ENCODE measurements around the gene SULT1A1. TPM values are rescaled to one million over a fixed set of nuclear protein-coding genes. Genes with fewer than 3 reads are reported as not detected.
"Not testable (repeated sequence)": the region's sequence is repeated elsewhere in the genome, so short reads cannot be mapped to it uniquely, and the experiment has no call there.

SULT1A1 gene
- polyA plus RNA-seq, 3 donors: 96.3 to 362 (median 320) TPM

- H4K20me1 ChIP-seq (ENCODE audit: insufficient read depth, low read length); H3K9me3 Mint-ChIP-seq; H3K27me3 Mint-ChIP-seq (ENCODE audit: low read depth in 3 of 3); H3K79me2 ChIP-seq (ENCODE audit: insufficient read depth, low read length); H3K4me2 ChIP-seq (replicated peaks; ENCODE audit: extremely low read depth, low read length, poor library complexity, severe bottlenecking); DNase-seq; H3K4me1 Mint-ChIP-seq; intact Hi-C loops (cut with micrococcal nuclease); H3K27me3 ChIP-seq (ENCODE audit: control insufficient read depth in 2 of 2, insufficient read depth in 2 of 2, low read length in 2 of 2); H3K4me3 ChIP-seq (replicated peaks in 1 of 3; ENCODE audit: low read depth in 2 of 3, low read length in 3 of 3); H3K4me1 ChIP-seq (ENCODE audit: control insufficient read depth in 1 of 2, insufficient read depth in 2 of 2, low read length in 2 of 2); H3K27ac ChIP-seq (ENCODE audit: low read depth in 1 of 2, low read length in 2 of 2); H3K4me3 Mint-ChIP-seq; H3K9ac ChIP-seq (ENCODE audit: insufficient read depth, low read length, poor library complexity, severe bottlenecking); H3K27ac Mint-ChIP-seq; H3K36me3 ChIP-seq (replicated peaks in 1 of 2; ENCODE audit: control insufficient read depth in 1 of 2, insufficient read depth in 2 of 2, low read length in 2 of 2); H2AFZ ChIP-seq (ENCODE audit: insufficient read depth, low read depth, low read length, poor library complexity, severe bottlenecking); H3K9me3 ChIP-seq (replicated peaks in 1 of 2; ENCODE audit: control insufficient read depth in 1 of 2, insufficient read depth in 1 of 2, low read length in 2 of 2); H3K36me3 Mint-ChIP-seq: not testable (repeated sequence)
- WGBS (ENCODE audit: insufficient coverage): no CpG with 5 or more reads among the region's 1 CpG
These were observed 27.9 kb upstream of the SULT1A1 start, which contains the start of gene NPIPB8 for GRCh38 chr16:28637765-28638164. TSS of gene NPIPB8 (plus strand) at chr16:28638065. CDS start at chr16:28638361, 296 bp downstream.

GRCh38 chr16:28636093-28636823 lies 26.4 kb upstream of the SULT1A1 start:
- H3K9ac ChIP-seq (ENCODE audit: insufficient read depth, low read length, poor library complexity, severe bottlenecking); H3K36me3 ChIP-seq (replicated peaks in 1 of 2; ENCODE audit: control insufficient read depth in 1 of 2, insufficient read depth in 2 of 2, low read length in 2 of 2); H3K27ac Mint-ChIP-seq; H3K4me3 ChIP-seq (replicated peaks in 1 of 3; ENCODE audit: low read depth in 2 of 3, low read length in 3 of 3); H3K4me2 ChIP-seq (replicated peaks; ENCODE audit: extremely low read depth, low read length, poor library complexity, severe bottlenecking); H3K27me3 ChIP-seq (ENCODE audit: control insufficient read depth in 2 of 2, insufficient read depth in 2 of 2, low read length in 2 of 2); H3K27ac ChIP-seq (ENCODE audit: low read depth in 1 of 2, low read length in 2 of 2); H2AFZ ChIP-seq (ENCODE audit: insufficient read depth, low read depth, low read length, poor library complexity, severe bottlenecking); H3K27me3 Mint-ChIP-seq (ENCODE audit: low read depth in 3 of 3); H3K4me1 Mint-ChIP-seq; H3K36me3 Mint-ChIP-seq; H3K4me1 ChIP-seq (ENCODE audit: control insufficient read depth in 1 of 2, insufficient read depth in 2 of 2, low read length in 2 of 2); H3K4me3 Mint-ChIP-seq; intact Hi-C loops (cut with micrococcal nuclease); H3K9me3 ChIP-seq (replicated peaks in 1 of 2; ENCODE audit: control insufficient read depth in 1 of 2, insufficient read depth in 1 of 2, low read length in 2 of 2); H3K79me2 ChIP-seq (ENCODE audit: insufficient read depth, low read length); H3K9me3 Mint-ChIP-seq; H4K20me1 ChIP-seq (ENCODE audit: insufficient read depth, low read length): not testable (repeated sequence)
- no CpG with 5 or more reads among the region's 5 CpGs for WGBS (ENCODE audit: insufficient coverage)
- peak in 1 of 3 donors; percentile 6 for DNase-seq

- H3K9me3 ChIP-seq (replicated peaks in 1 of 2; ENCODE audit: control insufficient read depth in 1 of 2, insufficient read depth in 1 of 2, low read length in 2 of 2); H3K27ac ChIP-seq (ENCODE audit: low read depth in 1 of 2, low read length in 2 of 2); DNase-seq; H3K27ac Mint-ChIP-seq; H3K36me3 ChIP-seq (replicated peaks in 1 of 2; ENCODE audit: control insufficient read depth in 1 of 2, insufficient read depth in 2 of 2, low read length in 2 of 2); H3K4me3 Mint-ChIP-seq; H3K27me3 Mint-ChIP-seq (ENCODE audit: low read depth in 3 of 3); H3K27me3 ChIP-seq (ENCODE audit: control insufficient read depth in 2 of 2, insufficient read depth in 2 of 2, low read length in 2 of 2); H3K4me3 ChIP-seq (replicated peaks in 1 of 3; ENCODE audit: low read depth in 2 of 3, low read length in 3 of 3); H3K79me2 ChIP-seq (ENCODE audit: insufficient read depth, low read length); H3K9ac ChIP-seq (ENCODE audit: insufficient read depth, low read length, poor library complexity, severe bottlenecking); H3K4me2 ChIP-seq (replicated peaks; ENCODE audit: extremely low read depth, low read length, poor library complexity, severe bottlenecking); H2AFZ ChIP-seq (ENCODE audit: insufficient read depth, low read depth, low read length, poor library complexity, severe bottlenecking); H3K4me1 Mint-ChIP-seq; H3K9me3 Mint-ChIP-seq; intact Hi-C loops (cut with micrococcal nuclease); H3K4me1 ChIP-seq (ENCODE audit: control insufficient read depth in 1 of 2, insufficient read depth in 2 of 2, low read length in 2 of 2); H3K36me3 Mint-ChIP-seq; H4K20me1 ChIP-seq (ENCODE audit: insufficient read depth, low read length): not testable (repeated sequence)
- 86% methylated on average over 1 of the region's 5 CpGs for WGBS (ENCODE audit: insufficient coverage)
These were observed 21.1 kb upstream of the SULT1A1 start for GRCh38 chr16:28630905-28631304.

Measured in CD14-positive monocyte (primary cell).